ENCODE measurements around the gene DUSP15. TPM values are rescaled to one million over a fixed set of nuclear protein-coding genes. Genes with fewer than 3 reads are reported as not detected.

DUSP15 gene
- total RNA-seq, 1 donor from 2014 or later, result not detected

Other genes starting within 250 kb of the DUSP15 start
- not detected in 2 replicates for gene COX4I2, start 232.6 kb downstream of the DUSP15 start, total RNA-seq
- 197 and 209 TPM in 2 replicates for gene BCL2L1, start 147.7 kb downstream of the DUSP15 start, total RNA-seq
- 126 and 147 TPM in 2 replicates for gene TPX2, start 131.2 kb downstream of the DUSP15 start, total RNA-seq
- gene MYLK2, start 51.2 kb downstream of the DUSP15 start, total RNA-seq, result under 0.01 TPM in 1 of 2 replicates, not detected in the other
- not detected in 2 replicates for gene FOXS1, start 24.9 kb downstream of the DUSP15 start, total RNA-seq
- gene TTLL9, start 107 bp upstream of the DUSP15 start, total RNA-seq, result not detected in 2 replicates
- gene PDRG1, start 81.5 kb upstream of the DUSP15 start, total RNA-seq, result 16.5 and 17.8 TPM in 2 replicates
- gene XKR7, start 97.6 kb upstream of the DUSP15 start, total RNA-seq, result under 0.01 and 0.17 TPM in 2 replicates
- gene CCM2L, start 139.9 kb upstream of the DUSP15 start, total RNA-seq, result not detected in 2 replicates
- not detected in 2 replicates for gene HCK, start 181.7 kb upstream of the DUSP15 start, total RNA-seq
- 25.7 and 29.4 TPM in 2 replicates for gene TM9SF4, start 239.2 kb upstream of the DUSP15 start, total RNA-seq